SK-N-SH (cell line): ENCODE results near the gene GAS7. TPM values are rescaled to one million over a fixed set of nuclear protein-coding genes. Genes with fewer than 3 reads are reported as not detected.

ENCODE experiments used
- CTCF ChIA-PET: fragments of 300-600, 350-600 bp; formaldehyde crosslinking; extraction: SDS; loops from one replicate; lab custom pipeline; 2021; lab: Yijun Ruan, JAX
- POLR2A ChIA-PET: fragments of 350-600 bp; sonication (Branson Sonifier 250); formaldehyde crosslinking; extraction: SDS; loops from one replicate; lab custom pipeline; 2020; ENCODE audit warnings: antibody characterized with exemption, inconsistent platforms; lab: Yijun Ruan, JAX
- DNase-seq: peaks from one replicate; pipeline ENCODE4 v3.0.0; 2012
- H2AFZ ChIP-seq: fragments of 200-600 bp; sonication (generic); 2 replicates; pipeline ENCODE4 v1.8.1; 2016; ENCODE audit warnings: antibody characterized with exemption, mild to moderate bottlenecking, low read depth
- H3F3A ChIP-seq: fragments of 200-600 bp; sonication (generic); replicated peaks from 2 replicates; pipeline ENCODE3; 2016; ENCODE audit warnings: antibody characterized with exemption, mild to moderate bottlenecking; ENCODE audit not compliant: insufficient read depth
- H3K27ac ChIP-seq, 2 experiments: fragments of 200-500 bp in 1 of 2; fragments of 200-600 bp in 1 of 2; sonication (Bioruptor generic) in 1 of 2; sonication (generic), shearing (Covaris generic) in 1 of 2; 2 replicates each; pipeline versions ENCODE4 v1.5.1 to v1.6.1; 2014 to 2016; ENCODE audit warnings: low read depth in 2 of 2, inconsistent platforms in 1 of 2, low read length in 1 of 2, mild to moderate bottlenecking in 1 of 2, mixed read lengths in 1 of 2
- H3K27me3 ChIP-seq: fragments of 200-600 bp; sonication (generic), shearing (Covaris generic); 2 replicates; pipeline ENCODE4 v1.6.1; 2016; ENCODE audit warnings: mixed run types; ENCODE audit not compliant: insufficient read depth
- H3K36me3 ChIP-seq, 2 experiments: fragments of 200-500 bp in 1 of 2; fragments of 200-600 bp in 1 of 2; sonication (Bioruptor generic) in 1 of 2; sonication (generic) in 1 of 2; replicated peaks in 1 of 2; 2 replicates each; pipeline versions ENCODE3 to v1.5.1; 2014 to 2016; ENCODE audit warnings: low read length in 1 of 2, mild to moderate bottlenecking in 1 of 2; ENCODE audit not compliant: insufficient read depth in 2 of 2, control insufficient read depth in 1 of 2
- H3K4me1 ChIP-seq, 2 experiments: fragments of 200-500 bp in 1 of 2; fragments of 200-600 bp in 1 of 2; sonication (Bioruptor generic) in 1 of 2; sonication (generic), shearing (Covaris generic) in 1 of 2; 2 replicates each; pipeline versions ENCODE4 v1.5.1 to v1.6.1; 2014 to 2016; ENCODE audit warnings: low read depth in 1 of 2, low read length in 1 of 2, mixed run types in 1 of 2; ENCODE audit not compliant: insufficient read depth in 2 of 2, control insufficient read depth in 1 of 2
- H3K4me2 ChIP-seq: fragments of 200-600 bp; sonication (generic), shearing (Covaris generic); 2 replicates; pipeline ENCODE4 v1.6.1; 2017; ENCODE audit warnings: mixed run types
- H3K4me3 ChIP-seq, 2 experiments: fragments of 200-500 bp in 1 of 2; fragments of 200-600 bp in 1 of 2; sonication (Bioruptor generic) in 1 of 2; sonication (generic), shearing (Covaris generic) in 1 of 2; 2 replicates each; pipeline versions ENCODE4 v1.5.1 to v1.8.1; 2014 to 2016; ENCODE audit warnings: low read depth in 2 of 2, inconsistent platforms in 1 of 2, low read length in 1 of 2, mild to moderate bottlenecking in 1 of 2, mixed read lengths in 1 of 2, moderate library complexity in 1 of 2
- H3K79me2 ChIP-seq: fragments of 200-600 bp; sonication (generic); 2 replicates; pipeline ENCODE4 v1.8.1; 2017; ENCODE audit warnings: mild to moderate bottlenecking; ENCODE audit not compliant: insufficient read depth
- H3K9ac ChIP-seq: fragments of 200-600 bp; sonication (generic); 2 replicates; pipeline ENCODE4 v1.6.1; 2017; ENCODE audit warnings: mixed run types
- H3K9me2 ChIP-seq: fragments of 200-600 bp; sonication (generic); 2 replicates; pipeline ENCODE4 v1.6.1; 2017; ENCODE audit warnings: mixed run types
- H3K9me3 ChIP-seq: fragments of 200-600 bp; sonication (generic); 2 replicates; pipeline ENCODE4 v1.6.1; 2017; ENCODE audit warnings: mixed run types, mild to moderate bottlenecking, moderate library complexity
- H4K20me1 ChIP-seq: fragments of 200-600 bp; sonication (generic); 2 replicates; pipeline ENCODE4 v1.6.1; 2017; ENCODE audit warnings: mild to moderate bottlenecking, mixed run types; ENCODE audit not compliant: insufficient read depth
- CHD2 ChIP-seq: fragments of 150-350 bp; IDR thresholded peaks from 2 replicates; pipeline ENCODE4 v1.6.1; 2018; ENCODE audit warnings: low read length; ENCODE audit not compliant: partially characterized antibody
- EP300 ChIP-seq, 2 experiments: IDR thresholded peaks; 2 replicates each; pipeline versions ENCODE4 v1.4.0 to v1.6.1; 2012; ENCODE audit warnings: borderline replicate concordance in 1 of 2, low read depth in 1 of 2, low read length in 1 of 2
- EZH2phosphoT487 ChIP-seq: fragments of 200-600 bp; sonication (generic); IDR thresholded peaks from 2 replicates; pipeline ENCODE4 v1.6.1; 2017; ENCODE audit warnings: low read depth, mixed run types, mild to moderate bottlenecking, antibody characterized with exemption, moderate library complexity, borderline replicate concordance
- FOXJ3 ChIP-seq: sonication (generic); formaldehyde crosslinking; IDR thresholded peaks from 2 replicates; pipeline ENCODE4 v1.5.1; 2020; ENCODE audit warnings: mild to moderate bottlenecking, missing genetic modification reagents
- FOXM1 ChIP-seq: IDR thresholded peaks from 2 replicates; pipeline ENCODE4 v1.4.0; 2012; ENCODE audit warnings: low read depth, mild to moderate bottlenecking
- GABPA ChIP-seq: IDR thresholded peaks from 2 replicates; pipeline ENCODE4 v1.4.0; 2012; ENCODE audit warnings: low read depth, mild to moderate bottlenecking
- JUND ChIP-seq: IDR thresholded peaks from 2 replicates; pipeline ENCODE4 v1.4.0; 2012
- RFX5 ChIP-seq: IDR thresholded peaks from 2 replicates; pipeline ENCODE4 v1.6.1; 2012; ENCODE audit warnings: mild to moderate bottlenecking, improper control_type of control experiment, low read length
- TAF1 ChIP-seq: IDR thresholded peaks from 2 replicates; pipeline ENCODE4 v1.6.1; 2012; ENCODE audit warnings: low read depth, mild to moderate bottlenecking, low read length, moderate library complexity, borderline replicate concordance
- WGBS: methylation state at CpG from one replicate; pipeline ENCODE4 v1.1.6; 2017; ENCODE audit warnings: low lambda C conversion rate; 5-methylcytosine and 5-hydroxymethylcytosine counted together
- polyA plus RNA-seq, 3 experiments: library from polyadenylated mRNA; depleted of rRNA; stranded (reverse); fragments of >200 nt; gene quantifications; 2 replicates each; pipeline ENCODE4 v1.2.3, GENCODE V29; 2012
- TF ChIP-seq, protein P1 (sequence below): fragments of 200-600 bp; sonication (generic); IDR thresholded peaks from 2 replicates; pipeline ENCODE4 v1.6.1; 2017; ENCODE audit warnings: antibody characterized with exemption, mild to moderate bottlenecking, moderate library complexity
- TF ChIP-seq, protein P2 (sequence below): fragments of 150-350 bp; IDR thresholded peaks from 2 replicates; pipeline ENCODE4 v1.6.1; 2017; ENCODE audit warnings: antibody characterized with exemption, low read length, low read depth, borderline replicate concordance

GAS7 gene
- polyA plus RNA-seq, 1 of the 3 experiments (the other 2 are of a cell fraction), result 0.12 TPM

DNA sequence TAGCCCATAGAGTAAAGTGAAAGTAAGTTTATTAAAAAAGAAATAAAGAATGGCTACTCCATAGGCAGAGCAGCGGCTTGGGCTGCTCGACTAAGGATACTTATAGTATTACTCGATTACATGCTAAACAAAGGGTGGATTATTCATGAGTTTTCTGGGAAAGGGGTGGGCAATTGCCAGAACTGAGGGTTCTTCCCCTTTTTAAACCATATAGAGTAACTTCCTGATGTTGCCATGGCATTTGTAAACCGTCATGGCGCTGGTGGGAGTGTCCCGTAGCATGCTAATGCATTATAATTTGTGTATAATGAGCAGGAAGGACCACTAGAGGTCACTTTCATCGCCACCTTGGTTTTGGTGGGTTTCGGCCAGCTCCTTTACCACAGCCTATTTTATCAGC is 13.3 kb upstream of the GAS7 start:
- H3K36me3 ChIP-seq, result no peaks in the 10 kb centered on the region
- H3K4me3 ChIP-seq, result no peak overlapping the region
- H3K9me3 ChIP-seq, result no peaks in the 10 kb centered on the region
- H3K4me2 ChIP-seq, result peak overlapping the region; percentile 47; the same call in 1 of the 2 replicates
- H3K79me2 ChIP-seq, result no peaks in the 10 kb centered on the region
- H3K9me2 ChIP-seq, result no peaks in the 10 kb centered on the region
- no peaks in the 10 kb centered on the region for H3K4me1 ChIP-seq
- CTCF ChIA-PET, result no interaction called here
- no peaks in the 10 kb centered on the region for H3F3A ChIP-seq
- no peak overlapping the region for H3K27ac ChIP-seq
- no peak for DNase-seq
- POLR2A ChIA-PET, result no interaction called here
- H3K9ac ChIP-seq, result no peak overlapping the region
- WGBS, result 23% methylated on average over 8 of the region's 8 CpGs
- TF ChIP-seq, protein P1, sequence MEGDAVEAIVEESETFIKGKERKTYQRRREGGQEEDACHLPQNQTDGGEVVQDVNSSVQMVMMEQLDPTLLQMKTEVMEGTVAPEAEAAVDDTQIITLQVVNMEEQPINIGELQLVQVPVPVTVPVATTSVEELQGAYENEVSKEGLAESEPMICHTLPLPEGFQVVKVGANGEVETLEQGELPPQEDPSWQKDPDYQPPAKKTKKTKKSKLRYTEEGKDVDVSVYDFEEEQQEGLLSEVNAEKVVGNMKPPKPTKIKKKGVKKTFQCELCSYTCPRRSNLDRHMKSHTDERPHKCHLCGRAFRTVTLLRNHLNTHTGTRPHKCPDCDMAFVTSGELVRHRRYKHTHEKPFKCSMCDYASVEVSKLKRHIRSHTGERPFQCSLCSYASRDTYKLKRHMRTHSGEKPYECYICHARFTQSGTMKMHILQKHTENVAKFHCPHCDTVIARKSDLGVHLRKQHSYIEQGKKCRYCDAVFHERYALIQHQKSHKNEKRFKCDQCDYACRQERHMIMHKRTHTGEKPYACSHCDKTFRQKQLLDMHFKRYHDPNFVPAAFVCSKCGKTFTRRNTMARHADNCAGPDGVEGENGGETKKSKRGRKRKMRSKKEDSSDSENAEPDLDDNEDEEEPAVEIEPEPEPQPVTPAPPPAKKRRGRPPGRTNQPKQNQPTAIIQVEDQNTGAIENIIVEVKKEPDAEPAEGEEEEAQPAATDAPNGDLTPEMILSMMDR, result 0 out of 2 replicates have a peak, but pooled peaks have one; percentile 6
- TF ChIP-seq TAF1, result no peak
- H2AFZ ChIP-seq, result no peak overlapping the region
- H3K27me3 ChIP-seq, result peaks cover 18% of the 10 kb centered on the region; the same call in 1 of the 2 replicates
- no peaks in the 10 kb centered on the region for H4K20me1 ChIP-seq

DNA sequence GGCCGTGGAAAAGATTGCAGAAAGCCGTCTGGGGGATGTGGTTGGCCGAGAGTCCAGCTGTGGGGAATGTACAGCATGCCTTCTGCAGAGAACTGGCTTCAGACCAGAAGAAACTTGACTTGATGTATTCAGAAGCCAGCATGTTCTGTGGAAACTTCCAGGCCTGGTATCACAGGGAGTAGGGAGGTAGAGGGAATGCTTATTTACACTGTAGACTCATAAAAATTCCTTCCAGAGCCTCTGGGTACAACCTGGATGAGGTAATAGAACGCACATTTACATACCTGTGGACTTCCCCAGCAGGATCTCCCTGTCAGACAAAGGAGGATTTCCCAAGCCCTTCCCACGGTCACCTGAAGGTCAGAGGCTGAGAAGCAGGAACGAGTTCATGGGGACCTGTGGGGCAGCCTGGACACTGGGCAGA is 11.8 kb upstream of the GAS7 start:
- Histone ChIP-seq H3K9me3 (no peaks in the 10 kb centered on the region), H3K4me3 (no peak overlapping the region), H3K27me3 (peaks cover 18% of the 10 kb centered on the region; the same call in 1 of the 2 replicates), H3F3A (no peaks in the 10 kb centered on the region), H3K79me2 (no peaks in the 10 kb centered on the region), H4K20me1 (no peaks in the 10 kb centered on the region), H3K9me2 (no peaks in the 10 kb centered on the region), H3K36me3 (no peaks in the 10 kb centered on the region), H2AFZ (no peak overlapping the region), H3K4me1 (no peaks in the 10 kb centered on the region), H3K4me2 (no peak overlapping the region), H3K9ac (no peak overlapping the region), H3K27ac (no peak overlapping the region)
- no peak for DNase-seq
- TF ChIP-seq GABPA (no peak), FOXJ3 (no peak), EZH2phosphoT487 (no peak), CHD2 (no peak), EP300 (IDR thresholded peaks at IDR 0.05; ENCODE audit: borderline replicate concordance in 1 of 2, low read depth in 1 of 2, low read length in 1 of 2) (no peak), FOXM1 (no peak), TAF1 (no peak), RFX5 (no peak), JUND (no peak)
- TF ChIP-seq, protein P1, result no peak
- TF ChIP-seq, protein P2, sequence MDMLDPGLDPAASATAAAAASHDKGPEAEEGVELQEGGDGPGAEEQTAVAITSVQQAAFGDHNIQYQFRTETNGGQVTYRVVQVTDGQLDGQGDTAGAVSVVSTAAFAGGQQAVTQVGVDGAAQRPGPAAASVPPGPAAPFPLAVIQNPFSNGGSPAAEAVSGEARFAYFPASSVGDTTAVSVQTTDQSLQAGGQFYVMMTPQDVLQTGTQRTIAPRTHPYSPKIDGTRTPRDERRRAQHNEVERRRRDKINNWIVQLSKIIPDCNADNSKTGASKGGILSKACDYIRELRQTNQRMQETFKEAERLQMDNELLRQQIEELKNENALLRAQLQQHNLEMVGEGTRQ, result no peak
- ChIA-PET CTCF (no interaction called here), POLR2A (no interaction called here)
- 3% methylated on average over 6 of the region's 6 CpGs for WGBS
